OCI-LY1 (cell line): ENCODE results near the gene CCDC57.

ENCODE experiments used
- CTCF ChIP-seq: fragments of 200-600 bp; sonication (generic), shearing (Covaris generic); IDR thresholded peaks from 2 replicates; pipeline ENCODE4 v1.5.1; 2017; ENCODE audit warnings: mild to moderate bottlenecking, antibody characterized with exemption, low read length, moderate library complexity, mixed read lengths
- EZH2 ChIP-seq: fragments of 200-600 bp; sonication (generic), shearing (Covaris generic); IDR thresholded peaks from 2 replicates; pipeline ENCODE4 v1.8.0; 2017; ENCODE audit warnings: borderline replicate concordance, mixed run types, mild to moderate bottlenecking, antibody characterized with exemption, low read length, moderate library complexity, mixed read lengths

- TF ChIP-seq CTCF (no peak), EZH2 (no peak)
Observed at GRCh38 chr17:82195675-82196672, 16.7 kb downstream of the CCDC57 start.
